HG03108 (cell line): ENCODE measurements around the gene TMEM41A.
"Not testable (repeated sequence)": the region's sequence is repeated elsewhere in the genome, so short reads cannot be mapped to it uniquely, and the experiment has no call there.

Experiments
- ATAC-seq: cut with Tn5 transposase; IDR thresholded peaks from one replicate; pipeline ENCODE4 v1.9.1; 2021; ENCODE audit warnings: moderate library complexity; ENCODE audit not compliant: unreplicated experiment

Gene TMEM41A

GRCh38 chr3:185489462-185489861 is 9.4 kb downstream of the TMEM41A start:
- no peak for ATAC-seq

GRCh38 chr3:185488465-185488864 is 10.4 kb downstream of the TMEM41A start:
- ATAC-seq, result no peak

GRCh38 chr3:185486394-185486793 is 12.4 kb downstream of the TMEM41A start:
- ATAC-seq, result no peak

GRCh38 chr3:185484296-185484695 is 14.5 kb downstream of the TMEM41A start:
- no peak for ATAC-seq

GRCh38 chr3:185479373-185479945 is 19.4 kb downstream of the TMEM41A start:
- no peak for ATAC-seq

GRCh38 chr3:185477316-185477715 is 21.5 kb downstream of the TMEM41A start:
- no peak for ATAC-seq

GRCh38 chr3:185474922-185475321 is 23.9 kb downstream of the TMEM41A start:
- ATAC-seq, result not testable (repeated sequence)

- ATAC-seq, result no peak
Measured at GRCh38 chr3:185473290-185473815, 25.5 kb downstream of the TMEM41A start.

- ATAC-seq, result no peak
Measured at GRCh38 chr3:185470323-185470722, 28.5 kb downstream of the TMEM41A start.

GRCh38 chr3:185469542-185469941 is 29.3 kb downstream of the TMEM41A start:
- ATAC-seq, result no peak

GRCh38 chr3:185466123-185466522 is 32.7 kb downstream of the TMEM41A start:
- ATAC-seq, result not testable (repeated sequence)

- ATAC-seq, result no peak
Measured at GRCh38 chr3:185465471-185465870, 33.4 kb downstream of the TMEM41A start.

GRCh38 chr3:185460719-185461350 is 38.0 kb downstream of the TMEM41A start:
- ATAC-seq, result no peak

- ATAC-seq, result no peak
Measured at GRCh38 chr3:185460309-185460708, 38.5 kb downstream of the TMEM41A start.

GRCh38 chr3:185457376-185457775 is 41.5 kb downstream of the TMEM41A start:
- ATAC-seq, result no peak

GRCh38 chr3:185451432-185451831 is 47.4 kb downstream of the TMEM41A start:
- ATAC-seq, result not testable (repeated sequence)

GRCh38 chr3:185448107-185448506 is 50.7 kb downstream of the TMEM41A start:
- no peak for ATAC-seq

- no peak for ATAC-seq
Measured at GRCh38 chr3:185444329-185444728, 54.5 kb downstream of the TMEM41A start.

GRCh38 chr3:185442031-185442430 is 56.8 kb downstream of the TMEM41A start:
- ATAC-seq, result no peak

GRCh38 chr3:185439745-185440466 is 58.9 kb downstream of the TMEM41A start:
- ATAC-seq, result no peak
